Vagina (tissue), 2 donors: ENCODE measurements around the gene SNX9. TPM values are rescaled to one million over a fixed set of nuclear protein-coding genes. Genes with fewer than 3 reads are reported as not detected.
A peak's percentile ranks its signal among the peaks of the same experiment; 100 is the strongest.

Experiments
- DNase-seq, 2 donors: peaks; one replicate each; pipeline ENCODE4 v3.0.0-alpha.2; 2017; ENCODE audit errors: extremely low spot score in 2 of 2
- H3K27ac ChIP-seq: fragments of 200-600 bp; sonication (generic); one replicate; pipeline ENCODE4 v1.5.1; 2019
- H3K27me3 ChIP-seq: fragments of 200-600 bp; sonication (generic); one replicate; pipeline ENCODE4 v1.5.1; 2019
- H3K36me3 ChIP-seq, 2 donors: fragments of 200-600 bp; sonication (generic); one replicate each; pipeline ENCODE4 v1.5.1; 2017 to 2019
- H3K4me1 ChIP-seq: fragments of 200-600 bp; sonication (generic); one replicate; pipeline ENCODE4 v1.5.1; 2019
- H3K4me3 ChIP-seq, 2 donors: fragments of 200-600 bp; sonication (generic); 1 replicate in 1 of 2; 2 replicates in 1 of 2; pipeline ENCODE4 v1.5.1; 2016 to 2019
- H3K9me3 ChIP-seq: fragments of 200-600 bp; sonication (generic); one replicate; pipeline ENCODE4 v1.5.1; 2019
- CTCF ChIP-seq, 3 experiments: fragments of 450-650 bp in 2 of 3; fragments of 200-600 bp in 1 of 3; sonication (generic) in 1 of 3; IDR thresholded peaks; one replicate each; pipeline ENCODE4 v1.5.1; 2017 to 2019; ENCODE audit warnings: antibody characterized with exemption in 3 of 3, mild to moderate bottlenecking in 2 of 3, moderate library complexity in 2 of 3
- POLR2A ChIP-seq, 2 donors: fragments of 450-650 bp; IDR thresholded peaks; one replicate each; pipeline ENCODE4 v1.6.1; 2017; ENCODE audit warnings: antibody characterized with exemption in 2 of 2, mild to moderate bottlenecking in 2 of 2, moderate library complexity in 2 of 2
- POLR2AphosphoS5 ChIP-seq, 2 donors: sonication (generic); formaldehyde crosslinking; IDR thresholded peaks; one replicate each; pipeline ENCODE4 v1.9.0; 2017; ENCODE audit warnings: antibody characterized with exemption in 2 of 2, mild to moderate bottlenecking in 2 of 2, low read depth in 1 of 2; ENCODE audit not compliant: insufficient read depth in 1 of 2
- intact Hi-C: fragments of 100-400 bp; cut with DNase I; formaldehyde crosslinking; loops from one replicate; pipeline ENCODE4 v1.15.1; 2023
- total RNA-seq: library from RNA; depleted of rRNA; stranded (reverse); fragments of >200 nt; gene quantifications from one replicate; pipeline ENCODE4 v1.2.3, GENCODE V29; 2016

SNX9 gene
- total RNA-seq, 1 donor from 2014 or later: 61.4 TPM

- no peak for TF ChIP-seq CTCF (IDR thresholded peaks at IDR 0.05)
- TF ChIP-seq POLR2AphosphoS5 (IDR thresholded peaks at IDR 0.05; ENCODE audit: insufficient read depth in 1 of 2, low read depth in 1 of 2): no peak
- TF ChIP-seq POLR2A (IDR thresholded peaks at IDR 0.05): no peak
- Histone ChIP-seq H3K27ac (no peak overlapping the region), H3K36me3 (no peaks in the 10 kb centered on the region), H3K4me1 (peaks cover 21% of the 10 kb centered on the region), H3K4me3 (no peak overlapping the region), H3K27me3 (no peaks in the 10 kb centered on the region), H3K9me3 (no peaks in the 10 kb centered on the region)
- intact Hi-C loops: loop anchor here (5.0 kb wide), 1 partner anchor 1377 kb away; no protein-coding TSS in a partner anchor
- DNase-seq: no peak
These were observed 13.4 kb upstream of the SNX9 start for GRCh38 chr6:157809613-157810012.

GRCh38 chr6:157811137-157811475, 11.9 kb upstream of the SNX9 start:
- intact Hi-C loops: loop anchor here (5.0 kb wide), 1 partner anchor 1379 kb away; no protein-coding TSS in a partner anchor
- Histone ChIP-seq H3K27ac (no peak overlapping the region), H3K9me3 (no peaks in the 10 kb centered on the region), H3K4me3 (no peak overlapping the region), H3K27me3 (no peaks in the 10 kb centered on the region), H3K36me3 (no peaks in the 10 kb centered on the region), H3K4me1 (peaks cover 29% of the 10 kb centered on the region)
- DNase-seq: no peak
- TF ChIP-seq CTCF (IDR thresholded peaks at IDR 0.05) (no peak), POLR2A (IDR thresholded peaks at IDR 0.05) (no peak), POLR2AphosphoS5 (IDR thresholded peaks at IDR 0.05; ENCODE audit: insufficient read depth in 1 of 2, low read depth in 1 of 2) (no peak)

GRCh38 chr6:157811476-157812173, 11.4 kb upstream of the SNX9 start:
- TF ChIP-seq POLR2A (IDR thresholded peaks at IDR 0.05) (no peak), CTCF (IDR thresholded peaks at IDR 0.05) (no peak), POLR2AphosphoS5 (IDR thresholded peaks at IDR 0.05; ENCODE audit: insufficient read depth in 1 of 2, low read depth in 1 of 2) (no peak)
- Histone ChIP-seq H3K9me3 (no peaks in the 10 kb centered on the region), H3K27me3 (no peaks in the 10 kb centered on the region), H3K4me3 (no peak overlapping the region), H3K27ac (no peak overlapping the region), H3K36me3 (no peaks in the 10 kb centered on the region), H3K4me1 (peaks cover 29% of the 10 kb centered on the region)
- peak in 1 of 2 donors; percentile 79 for DNase-seq
- intact Hi-C loops: loop anchor here (5.0 kb wide), 1 partner anchor 1379 kb away; no protein-coding TSS in a partner anchor

- DNase-seq: no peak
- Histone ChIP-seq H3K9me3 (no peaks in the 10 kb centered on the region), H3K27me3 (no peaks in the 10 kb centered on the region), H3K27ac (peak overlapping the region; percentile 71), H3K4me1 (peaks cover 29% of the 10 kb centered on the region), H3K4me3 (no peak overlapping the region), H3K36me3 (no peaks in the 10 kb centered on the region)
- TF ChIP-seq CTCF (IDR thresholded peaks at IDR 0.05) (no peak), POLR2AphosphoS5 (IDR thresholded peaks at IDR 0.05; ENCODE audit: insufficient read depth in 1 of 2, low read depth in 1 of 2) (no peak), POLR2A (IDR thresholded peaks at IDR 0.05) (no peak)
- intact Hi-C loops: loop anchor here (5.0 kb wide), 1 partner anchor 1380 kb away; no protein-coding TSS in a partner anchor
These were observed 10.4 kb upstream of the SNX9 start for GRCh38 chr6:157812425-157813171.
